Medulla oblongata (tissue), 1 donor: Measurements from ENCODE around the gene SPRY2.

Experiments used
- DNase-seq: peaks from one replicate; pipeline ENCODE4 v3.0.0-alpha.2; 2015; ENCODE audit errors: extremely low spot score

SPRY2 gene

DNA sequence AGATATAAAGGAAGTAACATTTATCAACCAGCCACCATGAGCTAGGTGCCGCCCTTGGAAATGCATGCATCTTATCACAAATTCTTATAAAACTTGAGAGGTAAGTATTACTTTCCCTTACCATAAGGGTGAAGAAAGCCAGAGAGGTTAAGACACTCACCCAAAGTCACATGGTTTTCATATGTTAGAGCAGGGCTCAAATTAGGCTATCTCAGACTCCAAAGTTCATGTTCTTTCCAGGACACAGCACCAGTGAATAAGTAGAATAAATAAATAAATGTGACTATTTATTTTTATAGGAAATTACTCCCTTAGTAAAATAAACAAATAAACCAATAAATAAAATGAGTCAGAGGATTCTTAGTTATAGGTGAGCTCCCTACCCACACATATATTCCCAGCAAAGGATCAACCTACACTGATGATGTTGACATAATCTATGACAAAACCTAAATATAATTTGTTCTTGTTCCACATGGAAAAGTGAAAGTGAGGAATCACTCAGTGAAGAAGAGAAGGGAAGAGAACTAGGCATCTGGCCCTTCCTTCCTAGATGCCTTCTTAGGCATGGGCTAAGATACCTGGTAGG, 27.2 kb downstream of the SPRY2 start:
- no peak for DNase-seq

- DNase-seq = no peak
Observed at GRCh38 chr13:80312967-80313366, 28.0 kb downstream of the SPRY2 start.

- no peak for DNase-seq
Observed at GRCh38 chr13:80312012-80312704, 28.8 kb downstream of the SPRY2 start.

DNA sequence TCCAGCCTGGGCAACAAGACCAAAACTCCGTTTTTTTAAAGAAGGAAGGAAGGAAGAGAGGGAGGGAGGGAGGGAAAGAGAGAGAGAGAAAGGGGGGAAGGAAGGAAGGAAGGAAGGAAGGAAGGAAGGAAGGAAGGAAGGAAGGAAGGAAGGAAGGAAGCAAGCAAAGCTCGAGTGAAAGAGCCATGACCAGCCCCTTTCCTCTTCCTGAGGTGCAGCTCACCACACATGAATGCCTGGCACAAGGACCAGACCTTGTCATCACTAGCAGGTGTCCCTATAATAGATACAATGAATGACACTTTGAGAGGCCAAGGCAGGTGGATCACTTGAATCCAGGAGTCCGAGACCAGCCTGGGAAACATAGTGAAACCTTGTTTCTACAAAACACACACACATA, 31.0 kb downstream of the SPRY2 start:
- DNase-seq = no peak

DNA sequence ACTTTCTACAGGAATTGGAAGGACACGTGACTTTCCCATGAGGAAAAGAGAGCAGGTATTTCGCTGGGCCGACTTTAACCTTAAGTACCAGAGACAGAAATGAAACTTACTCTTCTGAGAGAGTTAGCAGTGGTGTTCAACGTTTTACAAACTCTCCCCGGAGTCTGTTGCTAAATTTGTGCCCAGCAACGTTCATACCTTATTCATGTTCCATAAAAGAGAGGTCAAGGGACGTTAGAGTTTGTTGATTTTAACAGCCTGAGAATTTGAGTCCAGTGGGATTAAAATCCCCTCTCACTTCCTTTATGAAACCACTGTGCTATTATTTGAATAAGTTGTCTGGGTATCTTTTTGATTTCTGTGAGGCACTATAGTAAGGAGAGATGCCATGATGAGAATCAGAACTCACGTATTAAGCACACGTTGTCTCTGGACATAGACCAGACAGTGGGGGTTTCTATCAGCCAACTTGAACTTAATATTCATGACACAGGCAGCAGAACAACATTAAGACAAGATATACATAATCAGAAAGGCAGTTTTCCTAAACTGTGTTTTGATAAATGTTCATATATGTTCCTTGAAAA, 33.4 kb downstream of the SPRY2 start:
- no peak for DNase-seq

GRCh38 chr13:80306337-80306972, 34.5 kb downstream of the SPRY2 start:
- DNase-seq = no peak

DNA sequence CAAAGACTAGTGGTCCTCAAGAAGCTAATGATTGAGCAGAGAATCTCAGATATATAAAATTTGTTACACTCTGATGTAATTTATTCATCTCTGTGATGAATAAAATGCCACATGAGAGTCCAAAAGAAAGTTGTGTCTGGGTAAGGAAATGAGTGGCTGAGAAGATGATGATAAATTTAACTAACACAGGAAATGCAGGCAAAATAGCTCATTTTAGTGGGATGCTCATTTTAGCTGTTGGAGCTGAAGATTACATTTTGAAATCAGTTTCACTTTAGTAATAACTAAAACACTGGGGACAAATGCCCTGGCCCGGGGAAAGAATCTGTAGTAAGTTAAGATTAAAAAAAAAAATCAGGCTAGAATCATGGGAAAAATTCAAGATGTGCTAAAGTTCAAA, 35.2 kb downstream of the SPRY2 start:
- DNase-seq = no peak

GRCh38 chr13:80303225-80303811, 37.6 kb downstream of the SPRY2 start:
- DNase-seq = no peak

DNA sequence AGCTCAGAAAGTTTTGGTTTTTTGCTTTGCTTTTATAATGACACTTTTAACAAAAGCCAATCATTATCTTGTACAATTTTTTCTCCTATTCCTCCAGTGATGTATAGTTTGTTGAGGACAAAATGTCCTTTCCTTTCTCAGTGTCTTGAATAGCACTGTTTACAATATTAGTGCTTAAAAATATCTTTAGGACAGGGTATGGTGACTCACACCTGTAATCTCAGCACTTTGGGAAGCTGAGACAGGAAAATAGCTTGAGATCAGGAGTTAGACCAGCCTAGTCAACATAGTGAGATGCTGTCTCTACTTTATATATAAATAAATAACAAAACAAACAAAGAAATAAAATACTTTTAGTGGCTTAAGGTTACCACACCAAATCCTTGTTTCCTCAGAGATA, 41.9 kb downstream of the SPRY2 start:
- no peak for DNase-seq

GRCh38 chr13:80297503-80297902, 43.4 kb downstream of the SPRY2 start:
- no peak for DNase-seq

DNA sequence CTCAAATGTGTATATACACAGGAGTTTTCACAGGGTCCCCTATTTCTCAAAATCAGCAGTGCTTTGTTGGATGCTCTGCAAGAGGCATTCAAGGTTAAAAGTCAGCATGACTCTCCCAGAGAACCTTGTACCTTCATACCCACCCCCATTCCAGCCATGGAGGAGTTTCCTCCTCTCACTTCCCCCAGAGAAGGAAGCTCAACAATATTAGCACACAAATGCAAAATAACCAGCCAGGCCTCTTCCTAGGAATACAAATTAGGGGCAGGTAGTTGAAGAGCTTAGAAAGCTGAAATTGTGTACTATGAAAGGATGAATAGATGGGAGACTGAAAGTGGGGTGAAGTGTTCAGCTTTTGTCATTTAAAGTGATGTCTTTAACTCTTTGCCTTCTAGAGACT, 43.8 kb downstream of the SPRY2 start:
- no peak for DNase-seq

- no peak for DNase-seq
Observed at GRCh38 chr13:80296638-80297037, 44.3 kb downstream of the SPRY2 start.

DNA sequence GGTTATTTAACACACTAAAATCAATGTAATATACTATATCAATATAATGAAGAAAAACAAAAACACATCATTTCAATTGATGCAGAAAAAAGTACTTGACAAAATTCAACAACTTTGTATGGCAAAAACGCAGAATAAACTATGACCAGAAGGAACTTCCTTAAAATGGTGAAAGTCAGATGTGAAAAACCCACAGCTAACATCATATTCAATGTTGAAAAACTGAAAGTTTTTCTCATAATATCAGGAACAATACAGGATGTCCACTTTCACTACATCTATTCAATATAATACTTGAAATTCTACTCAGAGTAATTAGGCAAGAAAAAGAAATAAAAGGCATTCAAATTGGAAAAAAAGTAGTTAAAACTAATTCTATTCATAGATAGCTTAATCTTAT, 50.3 kb downstream of the SPRY2 start:
- DNase-seq = no peak
